Activated T-cell treated with anti-CD3 and anti-CD28 coated beads, Interleukin-2, amount 50 U/mL, for 72 hours (primary cell): ENCODE results near the gene OPCML. TPM values are rescaled to one million over a fixed set of nuclear protein-coding genes. Genes with fewer than 3 reads are reported as not detected.

Source experiments
- ATAC-seq, 2 donors: fragments of 150-1000 bp; cut with Tn5 transposase; replicated peaks in 1 of 2; 2 replicates each; pipeline ENCODE4 v1.10.0; 2021; ENCODE audit warnings: moderate library complexity in 2 of 2, mild to moderate bottlenecking in 1 of 2
- DNase-seq, 2 donors: peaks; one replicate each; pipeline ENCODE4 v3.0.0; 2021 to 2022; ENCODE audit warnings: mixed read lengths in 1 of 2
- H3K27ac Mint-ChIP-seq: one replicate; pipeline ENCODE4 v1.8.0; 2022; ENCODE audit warnings: mild to moderate bottlenecking, moderate library complexity, mixed read lengths
- H3K27me3 Mint-ChIP-seq: one replicate; pipeline ENCODE4 v1.8.0; 2022; ENCODE audit warnings: low read depth, mixed read lengths
- H3K36me3 Mint-ChIP-seq, 2 donors: one replicate each; pipeline ENCODE4 v1.8.0; 2022; ENCODE audit warnings: mixed read lengths in 2 of 2, mild to moderate bottlenecking in 1 of 2; ENCODE audit not compliant: insufficient read depth in 2 of 2
- H3K4me1 Mint-ChIP-seq: one replicate; pipeline ENCODE4 v1.8.0; 2022; ENCODE audit warnings: low read depth, mixed read lengths
- H3K4me3 Mint-ChIP-seq, 2 donors: one replicate each; pipeline ENCODE4 v1.8.0; 2022; ENCODE audit warnings: mild to moderate bottlenecking in 2 of 2, mixed read lengths in 2 of 2, moderate library complexity in 2 of 2
- H3K9me3 Mint-ChIP-seq, 2 donors: one replicate each; pipeline ENCODE4 v1.8.0; 2022; ENCODE audit warnings: mixed read lengths in 2 of 2
- total RNA-seq, 2 donors: library from RNA; stranded (reverse); gene quantifications; one replicate each; pipeline ENCODE4 v1.2.3, GENCODE V29; 2022

Gene OPCML
- total RNA-seq, 2 donors from 2014 or later = not detected

- Mint-ChIP-seq H3K27me3 (no peaks in the 10 kb centered on the region), H3K27ac (no peak overlapping the region), H3K36me3 (no peaks in the 10 kb centered on the region), H3K4me3 (no peak overlapping the region), H3K9me3 (peaks cover 0 to 2% of the 10 kb centered on the region in 2 donors), H3K4me1 (no peaks in the 10 kb centered on the region)
- DNase-seq (no peak), ATAC-seq (no peak)
These were observed 701.0 kb downstream of the OPCML start for GRCh38 chr11:132831272-132831671.

GRCh38 chr11:132824642-132825041 lies 707.7 kb downstream of the OPCML start:
- no peaks in the 10 kb centered on the region for H3K4me1 Mint-ChIP-seq
- no peak for ATAC-seq
- no peaks in the 10 kb centered on the region for H3K9me3 Mint-ChIP-seq
- no peaks in the 10 kb centered on the region for H3K27me3 Mint-ChIP-seq
- H3K4me3 Mint-ChIP-seq = no peak overlapping the region
- no peaks in the 10 kb centered on the region for H3K36me3 Mint-ChIP-seq
- no peak for DNase-seq
- no peak overlapping the region for H3K27ac Mint-ChIP-seq

GRCh38 chr11:132822276-132822675 lies 710.0 kb downstream of the OPCML start:
- no peaks in the 10 kb centered on the region for H3K27me3 Mint-ChIP-seq
- H3K36me3 Mint-ChIP-seq = no peaks in the 10 kb centered on the region
- H3K4me3 Mint-ChIP-seq = no peak overlapping the region
- no peaks in the 10 kb centered on the region for H3K4me1 Mint-ChIP-seq
- no peak for DNase-seq
- H3K27ac Mint-ChIP-seq = no peak overlapping the region
- no peak for ATAC-seq
- no peaks in the 10 kb centered on the region for H3K9me3 Mint-ChIP-seq

GRCh38 chr11:132821499-132821898 lies 710.8 kb downstream of the OPCML start:
- H3K27me3 Mint-ChIP-seq = no peaks in the 10 kb centered on the region
- no peaks in the 10 kb centered on the region for H3K4me1 Mint-ChIP-seq
- no peaks in the 10 kb centered on the region for H3K9me3 Mint-ChIP-seq
- no peaks in the 10 kb centered on the region for H3K36me3 Mint-ChIP-seq
- no peak overlapping the region for H3K27ac Mint-ChIP-seq
- DNase-seq = no peak
- no peak for ATAC-seq
- H3K4me3 Mint-ChIP-seq = no peak overlapping the region

GRCh38 chr11:132821014-132821413 lies 711.3 kb downstream of the OPCML start:
- Mint-ChIP-seq H3K27ac (no peak overlapping the region), H3K36me3 (no peaks in the 10 kb centered on the region), H3K27me3 (no peaks in the 10 kb centered on the region), H3K9me3 (no peaks in the 10 kb centered on the region), H3K4me1 (no peaks in the 10 kb centered on the region), H3K4me3 (no peak overlapping the region)
- DNase-seq (no peak), ATAC-seq (no peak)

- H3K4me1 Mint-ChIP-seq = no peaks in the 10 kb centered on the region
- H3K36me3 Mint-ChIP-seq = no peaks in the 10 kb centered on the region
- ATAC-seq = no peak
- H3K27ac Mint-ChIP-seq = no peak overlapping the region
- H3K4me3 Mint-ChIP-seq = no peak overlapping the region
- H3K9me3 Mint-ChIP-seq = peaks cover 0 to 2% of the 10 kb centered on the region in 2 donors
- H3K27me3 Mint-ChIP-seq = no peaks in the 10 kb centered on the region
- no peak for DNase-seq
These were observed 713.4 kb downstream of the OPCML start for GRCh38 chr11:132818951-132819350.

- no peak for ATAC-seq
- Mint-ChIP-seq H3K36me3 (no peaks in the 10 kb centered on the region), H3K27ac (no peak overlapping the region), H3K27me3 (no peaks in the 10 kb centered on the region), H3K4me1 (no peaks in the 10 kb centered on the region), H3K9me3 (peaks cover 0 to 2% of the 10 kb centered on the region in 2 donors), H3K4me3 (no peak overlapping the region)
- no peak for DNase-seq
These were observed 714.9 kb downstream of the OPCML start for GRCh38 chr11:132817387-132817786.

- Mint-ChIP-seq H3K36me3 (no peaks in the 10 kb centered on the region), H3K4me3 (no peak overlapping the region)
These were observed 717.9 kb downstream of the OPCML start for GRCh38 chr11:132814410-132814809.

GRCh38 chr11:132811649-132812048 lies 720.7 kb downstream of the OPCML start:
- peaks cover 0 to 2% of the 10 kb centered on the region in 2 donors for H3K9me3 Mint-ChIP-seq
- no peaks in the 10 kb centered on the region for H3K36me3 Mint-ChIP-seq
- H3K4me1 Mint-ChIP-seq = no peaks in the 10 kb centered on the region
- DNase-seq (no peak), ATAC-seq (no peak)
- no peak overlapping the region for H3K27ac Mint-ChIP-seq
- H3K27me3 Mint-ChIP-seq = no peaks in the 10 kb centered on the region
- no peak overlapping the region for H3K4me3 Mint-ChIP-seq

More at GRCh38 chr11:132814410-132814809, 717.9 kb downstream of the OPCML start:
- ATAC-seq (no peak), DNase-seq (no peak)
- Mint-ChIP-seq H3K4me1 (no peaks in the 10 kb centered on the region), H3K27ac (no peak overlapping the region), H3K9me3 (peaks cover 0 to 2% of the 10 kb centered on the region in 2 donors), H3K27me3 (no peaks in the 10 kb centered on the region)

GRCh38 chr11:132809070-132809469 lies 723.2 kb downstream of the OPCML start:
- H3K27me3 Mint-ChIP-seq = no peaks in the 10 kb centered on the region
- peaks cover 5 to 8% of the 10 kb centered on the region in 2 donors for H3K9me3 Mint-ChIP-seq
- H3K4me3 Mint-ChIP-seq = no peak overlapping the region
- ATAC-seq (no peak), DNase-seq (no peak)
- H3K4me1 Mint-ChIP-seq = no peaks in the 10 kb centered on the region
- no peak overlapping the region for H3K27ac Mint-ChIP-seq
- no peaks in the 10 kb centered on the region for H3K36me3 Mint-ChIP-seq

GRCh38 chr11:132804258-132804657 lies 728.0 kb downstream of the OPCML start:
- ATAC-seq = no peak
- peaks cover 8 to 9% of the 10 kb centered on the region in 2 donors for H3K9me3 Mint-ChIP-seq
- H3K27me3 Mint-ChIP-seq = no peaks in the 10 kb centered on the region
- no peak overlapping the region for H3K27ac Mint-ChIP-seq
- no peaks in the 10 kb centered on the region for H3K36me3 Mint-ChIP-seq
- no peak overlapping the region for H3K4me3 Mint-ChIP-seq
- no peaks in the 10 kb centered on the region for H3K4me1 Mint-ChIP-seq
- DNase-seq = no peak

- Mint-ChIP-seq H3K4me1 (no peaks in the 10 kb centered on the region), H3K27ac (no peak overlapping the region), H3K27me3 (no peaks in the 10 kb centered on the region), H3K9me3 (peaks cover 8 to 9% of the 10 kb centered on the region in 2 donors), H3K4me3 (no peak overlapping the region), H3K36me3 (no peaks in the 10 kb centered on the region)
- no peak for DNase-seq
- no peak for ATAC-seq
These were observed 728.9 kb downstream of the OPCML start for GRCh38 chr11:132803436-132803835.

GRCh38 chr11:132802947-132803346 lies 729.4 kb downstream of the OPCML start:
- H3K4me3 Mint-ChIP-seq = no peak overlapping the region
- H3K27me3 Mint-ChIP-seq = no peaks in the 10 kb centered on the region
- peaks cover 8 to 9% of the 10 kb centered on the region in 2 donors for H3K9me3 Mint-ChIP-seq
- H3K27ac Mint-ChIP-seq = no peak overlapping the region
- H3K36me3 Mint-ChIP-seq = no peaks in the 10 kb centered on the region
- DNase-seq (no peak), ATAC-seq (no peak)
- no peaks in the 10 kb centered on the region for H3K4me1 Mint-ChIP-seq

- H3K27me3 Mint-ChIP-seq = peaks cover 5% of the 10 kb centered on the region
- no peaks in the 10 kb centered on the region for H3K9me3 Mint-ChIP-seq
- H3K27ac Mint-ChIP-seq = no peak overlapping the region
- DNase-seq = no peak
- H3K36me3 Mint-ChIP-seq = peaks cover 0 to 1% of the 10 kb centered on the region in 2 donors
- H3K4me1 Mint-ChIP-seq = no peaks in the 10 kb centered on the region
- no peak overlapping the region for H3K4me3 Mint-ChIP-seq
- ATAC-seq = no peak
These were observed 738.5 kb downstream of the OPCML start for GRCh38 chr11:132793831-132794230.
